Astrocyte of the spinal cord (primary cell): Measurements from ENCODE around the gene KCNMB1.

Source experiments
- DNase-seq: peaks from one replicate; pipeline ENCODE4 v3.0.0; 2011; ENCODE audit warnings: low read depth, low spot score
- H3K4me3 ChIP-seq: 2 replicates; pipeline ENCODE4 v1.5.1; 2011; ENCODE audit warnings: low read depth, mild to moderate bottlenecking, low read length, moderate library complexity
- CTCF ChIP-seq: IDR thresholded peaks from 2 replicates; pipeline ENCODE4 v1.5.1; 2012; ENCODE audit warnings: low read depth, mild to moderate bottlenecking, low read length, inconsistent platforms
- in situ Hi-C: cut with HindIII; loops from 2 replicates; pipeline ENCODE4 v1.10.0; 2017; ENCODE audit warnings: low sequenced_read_pairs

The KCNMB1 gene

GRCh38 chr5:170330568-170331054 lies 58.6 kb downstream of the KCNMB1 start:
- in situ Hi-C loops = no loop called here
- DNase-seq = no peak
- H3K4me3 ChIP-seq = no peak overlapping the region
- no peak for TF ChIP-seq CTCF

- no peak overlapping the region for H3K4me3 ChIP-seq
- DNase-seq = no peak
- no peak for TF ChIP-seq CTCF
- in situ Hi-C loops = no loop called here
Measured at GRCh38 chr5:170329524-170329923, 59.6 kb downstream of the KCNMB1 start.

GRCh38 chr5:170327829-170328228 lies 61.3 kb downstream of the KCNMB1 start:
- in situ Hi-C loops = no loop called here
- no peak for DNase-seq
- no peak for TF ChIP-seq CTCF
- H3K4me3 ChIP-seq = no peak overlapping the region

GRCh38 chr5:170327168-170327567 lies 62.0 kb downstream of the KCNMB1 start:
- in situ Hi-C loops = no loop called here
- TF ChIP-seq CTCF = no peak

More at GRCh38 chr5:170327168-170327567, 62.0 kb downstream of the KCNMB1 start:
- H3K4me3 ChIP-seq = no peak overlapping the region
- DNase-seq = no peak
